HG03558 (cell line): Measurements from ENCODE around the gene ARRDC5.
"Not testable (repeated sequence)": the region's sequence is repeated elsewhere in the genome, so short reads cannot be mapped to it uniquely, and the experiment has no call there.

Experiments
- ATAC-seq: cut with Tn5 transposase; IDR thresholded peaks from one replicate; pipeline ENCODE4 v1.9.1; 2021; ENCODE audit warnings: moderate number of reproducible peaks; ENCODE audit not compliant: unreplicated experiment; ENCODE audit errors: extremely low read depth

The ARRDC5 gene

DNA sequence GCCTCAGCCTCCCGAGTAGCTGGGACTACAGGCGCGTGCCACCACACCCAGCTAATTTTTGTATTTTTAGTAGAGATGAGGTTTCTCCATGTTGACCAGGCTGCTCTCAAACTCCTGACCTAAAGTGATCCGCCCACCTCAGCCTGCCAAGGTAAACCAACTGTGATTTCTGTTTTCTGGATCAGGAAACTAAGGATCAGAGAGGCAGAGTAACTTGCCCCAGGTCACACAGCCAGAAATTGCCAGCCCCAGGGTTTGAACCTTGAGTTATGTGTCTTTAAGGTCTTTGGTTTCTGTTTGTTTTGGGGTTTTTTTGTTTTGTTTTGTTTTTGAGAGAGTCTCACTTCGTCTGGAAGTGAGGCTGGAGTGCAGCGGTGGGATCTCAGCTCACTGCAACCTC, 31.0 kb downstream of the ARRDC5 start:
- ATAC-seq: no peak

DNA sequence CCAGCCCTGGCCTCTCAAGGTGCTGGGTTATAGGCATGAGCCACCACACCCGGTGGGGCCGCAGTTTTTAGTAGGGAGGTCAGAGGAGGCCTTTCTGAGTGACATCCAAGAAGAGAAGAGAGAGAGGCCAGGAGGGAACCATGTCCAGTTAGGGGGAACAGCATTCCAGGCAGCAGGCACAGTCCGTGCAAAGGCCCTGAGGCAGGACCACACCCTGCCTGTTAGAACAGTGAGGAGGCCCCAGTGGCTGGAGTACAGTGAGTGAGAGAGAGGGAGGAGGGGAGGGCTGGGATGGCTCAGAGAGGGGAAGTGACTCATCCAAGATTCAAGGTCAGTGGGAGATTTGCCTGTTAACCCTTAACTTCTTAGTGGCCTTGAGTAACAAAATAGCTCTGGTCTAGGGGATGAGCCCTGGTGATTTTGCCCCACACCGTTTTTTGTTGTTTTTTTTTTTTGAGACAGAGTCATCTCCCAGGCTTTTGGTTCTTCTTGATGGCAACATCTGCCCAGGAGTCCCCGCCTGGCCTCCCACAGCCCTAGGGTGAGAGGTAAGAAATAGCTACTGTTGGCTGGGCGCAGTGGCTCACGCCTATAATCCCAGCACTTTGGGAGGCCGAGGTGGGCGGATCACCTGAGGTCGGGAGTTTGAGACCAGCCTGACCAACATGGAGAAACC, 32.5 kb downstream of the ARRDC5 start:
- ATAC-seq: no peak

DNA sequence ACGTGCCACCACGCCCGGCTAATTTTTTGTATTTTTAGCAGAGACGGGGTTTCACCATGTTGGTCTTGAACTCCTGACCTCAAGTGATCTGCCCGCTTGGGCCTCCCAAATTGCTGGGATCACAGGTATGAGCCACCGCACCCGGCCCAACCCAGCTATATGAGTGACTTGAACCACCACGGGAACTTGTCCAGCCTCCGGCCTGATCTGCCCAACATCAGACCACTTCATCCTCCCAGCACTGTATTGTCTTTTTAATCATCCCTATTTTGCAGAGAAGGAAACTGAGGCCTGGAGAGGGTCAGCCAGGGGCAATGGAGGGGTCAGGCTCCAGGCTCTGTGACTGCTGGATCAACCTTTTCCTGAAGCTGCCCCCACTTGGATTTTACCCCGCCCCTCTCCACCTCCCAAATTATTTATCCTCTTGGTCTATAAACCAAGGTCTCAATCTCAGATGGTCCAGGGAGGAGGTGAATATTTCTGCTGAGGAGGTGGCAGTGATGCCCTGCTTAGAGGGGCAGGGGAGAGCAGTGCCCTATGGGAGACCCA, 34.3 kb downstream of the ARRDC5 start:
- ATAC-seq: no peak

DNA sequence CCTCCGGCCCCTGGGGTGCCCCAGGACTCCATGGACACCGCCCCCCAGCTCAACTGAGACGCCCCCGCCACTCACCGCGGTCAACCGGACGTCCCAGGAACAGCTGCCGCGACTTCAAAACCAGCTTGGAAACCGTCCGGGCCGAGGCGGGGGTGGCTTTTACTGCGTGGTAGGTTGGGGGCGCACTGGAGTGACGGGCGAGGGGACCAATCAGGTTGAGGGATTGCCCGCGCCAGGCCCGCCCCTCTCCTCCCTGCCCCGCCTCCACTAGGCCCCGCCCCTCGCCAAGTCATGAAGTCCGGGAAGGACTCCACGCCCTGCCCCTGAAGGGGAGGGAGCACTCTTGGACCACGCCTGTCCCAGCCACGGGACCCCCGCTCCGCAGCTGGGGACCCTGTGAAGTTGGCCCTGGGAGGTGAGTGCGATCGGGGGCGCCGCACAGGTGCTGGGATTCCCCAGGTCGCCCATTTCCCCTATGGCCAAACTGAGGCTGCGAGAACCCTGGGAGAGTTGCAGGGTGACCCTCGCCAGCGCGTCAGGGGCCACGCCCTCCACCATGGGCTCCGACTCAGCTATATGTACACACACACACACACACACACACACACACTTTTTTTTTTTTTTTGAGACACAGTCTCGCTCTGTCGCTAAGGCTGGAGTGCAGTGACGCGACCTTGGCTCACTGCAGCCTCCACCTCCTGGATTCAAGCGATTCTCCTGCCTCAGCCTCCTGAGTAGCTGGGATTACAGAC, 35.0 kb downstream of the ARRDC5 start, which contains the start of gene PLIN3:
Gene PLIN3, minus strand, starts transcription at position 134 of the 752 bp plus-strand sequence. CDS start 6,273 bp downstream, outside the sequence.
- no peak for ATAC-seq

DNA sequence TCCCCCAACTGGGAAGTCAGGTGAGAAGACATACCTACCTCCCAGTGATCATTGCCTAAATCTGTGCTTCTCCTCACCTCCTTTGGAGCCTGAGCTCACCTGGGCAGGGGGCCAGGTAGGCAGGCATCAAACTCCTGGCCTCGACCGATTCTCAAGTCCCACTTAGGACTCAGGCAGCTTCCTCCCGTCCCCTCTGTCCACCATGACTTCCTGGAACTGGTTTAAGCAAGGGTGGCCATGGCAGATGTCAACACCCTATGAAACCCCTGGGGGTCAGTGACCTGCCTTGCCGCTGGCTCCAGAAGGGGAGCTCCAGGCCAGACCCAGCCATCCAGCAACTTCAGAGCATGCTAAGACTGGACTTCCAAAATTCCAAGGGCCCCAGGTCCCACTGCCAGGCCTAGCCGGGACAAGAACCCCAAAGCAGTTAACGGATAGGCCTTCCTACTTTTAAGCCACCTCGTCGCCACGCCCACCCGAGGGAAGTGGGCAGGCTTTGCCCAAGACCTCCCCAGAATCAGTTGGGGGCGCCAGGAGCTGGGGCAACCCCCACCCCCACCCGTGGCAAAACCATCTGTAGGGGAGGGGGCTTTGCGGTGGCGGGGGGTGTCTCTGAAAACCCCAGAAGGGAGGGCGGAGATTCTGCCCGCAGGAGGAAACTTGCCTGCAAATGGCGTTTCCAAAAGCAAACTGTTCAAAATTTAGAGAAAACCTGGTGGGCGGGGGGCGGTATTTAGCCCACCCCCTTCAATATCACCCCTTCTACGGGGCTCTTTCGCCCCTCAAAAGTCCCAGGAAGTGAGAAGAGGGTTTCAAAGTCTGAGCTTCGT, 35.9 kb downstream of the ARRDC5 start:
- ATAC-seq: no peak

DNA sequence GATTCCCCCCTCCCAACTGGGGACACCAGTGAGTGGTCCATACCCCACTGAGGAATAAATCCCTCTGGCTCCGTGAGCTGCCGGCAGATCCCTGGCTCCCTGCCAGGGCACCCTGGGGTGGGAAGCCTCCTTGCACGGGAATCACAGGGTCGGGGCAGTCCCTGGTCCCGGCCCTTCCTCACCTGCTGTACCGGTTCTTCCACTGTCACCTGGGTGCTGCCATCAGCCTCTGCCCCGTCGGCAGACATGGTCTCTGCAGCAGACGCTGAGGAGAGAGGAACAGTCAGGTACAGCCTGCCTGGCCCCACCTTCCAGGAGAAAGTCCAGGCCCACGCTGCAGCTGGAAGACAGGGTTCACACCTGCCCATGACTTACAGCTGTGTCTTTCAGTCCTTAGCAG, 41.5 kb downstream of the ARRDC5 start:
- ATAC-seq: no peak

DNA sequence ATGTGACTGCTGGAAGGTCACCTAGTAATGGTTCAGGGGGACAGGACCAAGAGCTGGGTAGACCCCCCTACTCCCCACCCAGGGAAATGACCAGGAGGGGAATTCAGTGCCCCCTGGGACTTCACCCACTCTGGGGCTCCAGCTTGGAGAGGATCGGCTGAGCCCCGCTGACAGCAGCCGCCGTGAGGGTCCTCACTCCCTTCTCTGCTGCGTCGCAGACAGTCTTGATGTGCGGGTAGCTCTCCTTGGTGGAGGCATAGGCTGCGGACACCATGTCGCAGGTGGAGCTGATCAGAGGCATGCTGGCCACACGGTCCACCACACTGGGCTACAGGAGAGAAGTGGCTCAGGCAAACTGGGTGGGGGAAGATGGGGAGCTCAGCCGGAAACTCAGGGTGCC, 43.0 kb downstream of the ARRDC5 start:
- ATAC-seq: no peak

DNA sequence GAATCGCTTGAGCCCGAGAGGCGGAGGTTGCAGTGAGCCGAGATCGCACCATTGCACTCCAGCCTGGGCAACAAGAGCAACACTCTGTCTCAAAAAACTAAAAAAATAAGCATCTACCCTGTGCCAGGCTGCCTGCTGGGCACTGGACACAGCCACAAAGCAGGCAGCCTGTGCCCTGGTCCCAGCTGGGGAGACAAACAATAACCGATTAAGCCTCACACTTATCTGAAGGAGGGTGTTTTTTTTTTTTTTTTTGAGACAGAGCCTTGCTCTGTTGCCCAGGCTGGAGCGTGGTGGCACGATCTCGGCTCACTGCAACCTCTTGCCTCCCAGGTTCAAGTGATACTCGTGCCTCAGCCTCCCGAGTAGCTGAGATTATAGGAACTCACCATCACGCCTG, 46.2 kb downstream of the ARRDC5 start:
- not testable (repeated sequence) for ATAC-seq

DNA sequence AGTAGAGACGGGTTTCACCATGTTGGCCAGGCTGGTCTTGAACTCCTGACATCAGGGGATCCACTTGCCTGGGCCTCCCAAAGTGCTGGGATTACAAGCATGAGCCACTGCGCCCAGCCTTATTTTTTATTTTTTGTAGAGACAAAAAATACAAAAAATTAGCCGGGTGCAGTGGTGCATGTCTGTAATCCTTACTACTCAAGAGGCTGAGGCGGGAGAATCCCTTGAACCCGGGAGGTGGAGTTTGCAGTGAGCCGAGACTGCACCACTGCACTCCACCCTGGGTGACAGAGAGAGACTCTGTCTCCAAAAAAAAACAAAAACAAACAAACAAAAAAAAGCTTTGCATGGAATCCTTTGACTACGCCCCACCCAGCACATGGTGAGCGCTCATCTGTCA, 49.2 kb downstream of the ARRDC5 start:
- ATAC-seq: not testable (repeated sequence)

DNA sequence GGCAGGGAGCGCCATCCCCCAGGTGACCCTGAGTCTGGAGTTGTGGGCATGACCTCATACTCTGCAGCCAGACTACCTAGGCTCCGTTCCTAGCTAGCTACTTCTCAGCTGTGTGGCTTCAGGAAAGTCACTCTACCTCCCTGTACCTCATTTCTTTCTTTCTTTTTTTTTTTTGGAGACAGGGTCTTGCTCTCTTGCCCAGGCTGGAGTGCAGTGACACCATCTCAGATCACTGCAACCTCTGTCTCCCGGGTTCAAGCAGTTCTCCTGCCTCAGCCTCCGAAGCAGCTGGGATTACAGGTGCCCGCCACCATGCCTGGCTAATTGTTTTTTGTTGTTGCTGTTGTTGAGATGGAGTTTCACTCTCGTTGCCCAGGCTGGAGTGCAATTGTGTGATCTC, 50.2 kb downstream of the ARRDC5 start:
- ATAC-seq: no peak

DNA sequence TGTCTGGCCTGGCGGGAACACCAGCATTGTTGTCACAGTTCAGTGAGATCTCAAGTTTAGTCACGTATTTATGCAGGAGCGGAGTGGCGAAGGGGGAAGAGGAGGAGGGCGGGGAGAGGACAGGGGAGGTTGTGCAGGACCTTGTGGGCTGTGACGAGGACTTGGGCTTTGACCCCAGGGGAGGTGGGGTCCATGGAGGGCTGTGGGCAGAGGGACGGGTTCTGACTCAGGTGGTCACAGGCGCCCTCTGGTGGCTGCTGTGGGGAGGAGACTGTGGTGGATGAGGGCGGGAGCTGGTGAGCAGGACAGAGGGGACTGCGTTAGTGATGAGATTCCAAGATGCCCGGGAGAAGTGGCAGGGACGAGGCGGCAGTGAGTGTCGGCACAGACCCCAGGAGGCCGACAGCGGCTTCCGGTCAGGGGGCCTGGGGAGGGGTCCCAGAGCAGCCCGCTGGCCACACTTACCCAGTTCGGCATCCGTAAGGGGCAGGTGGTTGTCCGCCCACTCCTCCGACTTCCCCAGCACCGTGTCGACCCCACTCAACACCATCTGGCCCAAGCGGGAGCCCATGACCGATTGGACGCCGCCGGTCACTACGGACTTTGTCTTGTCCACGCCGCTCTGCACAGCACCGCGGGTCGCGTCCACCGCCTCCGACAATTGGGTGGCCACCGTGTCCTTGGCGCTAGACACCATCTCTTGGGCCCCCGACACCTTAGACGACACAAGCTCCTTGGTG, 51.0 kb downstream of the ARRDC5 start:
- ATAC-seq: no peak

DNA sequence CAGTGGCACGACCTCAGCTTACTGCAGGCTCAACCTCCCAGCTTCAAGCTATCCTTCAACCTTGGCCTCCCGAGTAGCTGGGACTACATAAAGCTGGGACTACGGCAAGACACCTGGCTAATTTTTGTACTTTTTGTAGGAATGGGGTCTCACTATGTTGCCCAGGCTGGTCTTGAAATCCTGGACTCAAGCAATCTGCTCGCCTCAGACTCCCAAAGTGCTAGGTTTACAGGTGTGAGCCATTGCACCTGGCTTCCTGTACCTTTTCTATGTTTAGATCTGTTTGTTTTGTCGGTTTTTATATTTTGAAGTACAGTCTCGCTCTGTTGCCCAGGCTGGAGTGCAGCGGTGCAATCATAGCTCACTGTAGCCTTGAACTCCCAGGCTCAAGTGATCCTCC, 53.7 kb downstream of the ARRDC5 start:
- no peak for ATAC-seq

DNA sequence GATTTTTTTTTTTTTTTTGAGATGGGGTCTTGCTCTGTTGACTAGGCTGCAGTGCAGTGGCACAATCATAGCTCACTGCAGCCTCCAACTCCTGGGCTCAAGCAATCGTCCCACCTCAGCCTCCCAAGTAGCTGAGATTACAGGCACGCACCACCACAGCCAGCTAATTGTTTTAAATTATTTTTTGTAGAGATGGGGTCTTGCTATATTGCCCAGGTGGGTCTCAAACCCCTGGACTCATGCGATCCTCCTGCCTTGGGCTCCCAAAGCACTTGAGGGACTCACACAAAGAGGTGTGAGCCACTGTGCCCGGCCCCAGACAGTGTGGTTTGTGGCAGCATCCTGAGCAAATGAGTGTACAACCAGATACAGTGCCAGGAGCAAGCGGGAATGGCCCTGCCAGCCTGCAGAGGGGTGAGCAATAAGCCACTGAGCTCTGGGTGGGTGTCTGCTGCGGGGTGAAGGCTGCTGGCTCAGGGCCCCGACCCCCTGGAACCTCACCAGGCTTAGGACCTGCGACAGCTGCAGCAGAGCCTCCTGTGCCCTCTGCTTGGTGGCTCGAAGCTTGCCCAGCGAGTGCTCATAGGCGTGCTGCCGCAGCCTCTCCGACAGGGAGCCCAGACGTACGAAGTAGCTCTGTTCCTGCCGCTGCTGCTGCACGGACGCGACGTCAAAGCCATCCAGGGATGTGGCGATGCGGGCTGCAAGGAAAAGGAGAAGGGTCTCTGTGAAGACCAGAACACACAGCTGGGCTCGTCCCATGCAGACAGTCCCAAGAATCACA, 55.3 kb downstream of the ARRDC5 start:
- ATAC-seq: no peak

DNA sequence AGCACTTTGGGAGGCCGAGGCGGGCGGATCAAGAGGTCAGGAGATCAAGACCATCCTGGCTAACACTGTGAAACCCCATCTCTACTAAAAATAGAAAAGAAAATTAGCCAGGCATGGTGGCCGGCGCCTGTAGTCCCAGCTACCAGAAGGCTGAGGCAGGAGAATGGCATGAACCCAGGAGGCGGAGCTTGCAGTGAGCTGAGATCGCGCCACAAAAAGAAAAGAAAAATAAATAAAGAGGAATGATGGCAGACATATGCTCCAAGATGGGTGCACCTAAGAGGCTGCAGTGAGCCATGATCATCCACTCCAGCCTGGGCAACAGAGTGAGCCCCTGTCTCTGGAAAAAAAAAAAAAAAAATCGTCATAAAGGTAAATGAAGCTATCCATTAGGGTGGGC, 56.7 kb downstream of the ARRDC5 start:
- not testable (repeated sequence) for ATAC-seq

DNA sequence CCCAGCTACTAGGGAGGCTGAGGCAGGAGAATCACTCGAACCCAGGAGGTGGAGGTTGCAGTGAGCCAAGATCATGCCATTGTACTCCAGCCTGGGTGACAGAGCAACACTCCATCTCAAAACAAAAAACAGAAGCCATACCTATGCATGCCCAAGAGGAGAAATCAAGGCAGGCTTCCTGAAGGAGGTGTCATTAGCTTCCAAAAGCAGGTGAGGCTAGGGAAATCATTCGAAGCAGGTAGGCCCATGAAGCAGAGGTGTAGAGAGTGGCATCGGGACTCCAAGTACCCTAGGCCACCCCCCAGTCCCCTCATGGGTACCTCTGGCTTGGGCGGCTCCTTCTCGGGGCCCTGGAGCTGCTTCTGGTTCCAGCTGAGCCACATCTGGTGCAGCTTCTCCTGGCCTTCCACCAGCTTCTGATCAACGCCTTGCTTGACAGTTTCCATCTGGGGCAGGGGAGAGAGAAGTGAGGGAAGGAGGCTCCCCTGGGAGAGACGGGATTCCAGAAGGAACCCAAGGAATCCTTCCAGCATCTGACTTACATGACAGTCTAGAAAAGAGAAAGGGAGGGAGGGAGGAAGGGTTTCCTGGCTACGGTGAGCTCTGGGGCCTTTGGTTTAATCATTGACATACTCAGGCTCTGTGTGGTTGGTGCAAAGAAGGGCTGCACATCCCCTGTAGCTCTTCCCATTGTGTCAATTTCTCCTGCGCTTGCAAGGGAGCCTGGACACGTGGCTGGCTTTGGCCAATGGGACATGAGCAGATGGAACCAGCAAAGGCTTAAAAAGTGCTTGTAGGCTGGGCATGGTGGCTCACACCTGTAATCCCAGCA, 58.1 kb downstream of the ARRDC5 start:
- no peak for ATAC-seq

DNA sequence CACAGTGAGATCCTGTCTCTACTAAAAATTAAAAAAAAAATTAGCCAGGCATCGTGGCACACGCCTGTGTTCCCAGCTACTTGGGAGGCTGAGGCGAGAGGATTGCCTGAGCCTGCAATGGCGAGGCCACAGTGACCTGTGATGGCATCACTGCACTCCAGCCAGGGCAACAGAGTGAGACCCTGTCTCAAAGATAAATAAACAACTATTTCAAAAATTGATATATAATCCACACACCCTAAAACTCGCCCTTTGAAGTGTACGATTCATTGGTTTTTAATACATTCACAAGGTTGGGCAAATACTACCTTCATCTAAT, 59.1 kb downstream of the ARRDC5 start:
- ATAC-seq: no peak
